ENCODE data around the gene LEFTY1. TPM values are rescaled to one million over a fixed set of nuclear protein-coding genes. Genes with fewer than 3 reads are reported as not detected.
"Not testable (repeated sequence)": the region's sequence is repeated elsewhere in the genome, so short reads cannot be mapped to it uniquely, and the experiment has no call there.

LEFTY1 gene
- polyA plus RNA-seq, 2 donors, result 0.02 to 0.10 TPM

DNA sequence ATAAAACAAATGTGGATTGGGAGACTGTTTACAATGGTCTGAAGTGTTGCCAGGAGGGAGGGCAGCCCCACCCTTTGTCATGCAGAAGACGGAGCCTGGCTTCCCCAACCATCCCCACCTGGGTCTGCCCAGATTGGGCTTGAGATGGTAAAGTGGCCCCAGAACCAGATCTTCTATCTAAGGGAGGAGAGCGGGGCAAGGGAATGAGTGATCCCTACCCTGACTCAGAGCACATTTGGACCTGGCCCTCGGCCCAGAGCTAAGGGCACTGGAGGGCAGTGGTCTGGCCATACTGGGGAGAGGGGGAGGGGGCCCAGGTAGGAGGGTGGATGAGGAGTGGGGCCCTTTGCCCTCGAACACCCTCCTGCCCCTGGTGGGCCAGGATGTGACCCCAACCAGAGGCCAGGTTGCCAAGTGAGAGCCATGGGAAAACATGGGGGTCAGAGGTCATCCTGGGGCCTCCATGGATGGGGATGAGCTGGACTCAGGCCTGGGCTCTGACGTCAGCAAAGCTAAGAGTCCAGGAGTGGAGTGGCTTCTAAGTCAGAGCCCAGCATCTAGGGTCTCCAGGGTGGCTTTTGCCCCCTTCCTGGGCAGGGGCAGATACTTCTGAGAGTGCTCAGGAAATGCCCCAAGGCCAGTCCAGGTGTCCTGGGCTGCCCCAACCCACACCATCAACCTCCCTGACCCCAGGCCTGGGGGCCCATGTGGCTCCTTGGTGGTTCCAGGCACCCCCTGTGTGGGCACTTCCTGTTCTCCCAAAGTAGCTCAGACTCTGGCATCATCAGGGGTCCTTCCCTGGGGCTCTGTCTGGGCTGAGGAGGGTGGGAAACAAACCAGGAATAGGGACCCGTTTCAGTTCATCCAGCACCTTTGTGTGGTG lies 1.6 kb upstream of the LEFTY1 start:
- WGBS, 2 donors, result 55 to 62% methylated on average over 6 of the region's 6 CpGs
- no peaks in the 10 kb centered on the region for H3K4me1 ChIP-seq (ENCODE audit: control insufficient read depth in 2 of 2, insufficient read depth in 2 of 2, low read length in 1 of 2)
- H3K27me3 ChIP-seq (ENCODE audit: control insufficient read depth in 1 of 2, insufficient read depth in 2 of 2, low read length in 2 of 2), result no peaks in the 10 kb centered on the region
- H3K9me3 ChIP-seq (ENCODE audit: control insufficient read depth in 2 of 2, insufficient read depth in 1 of 2, low read depth in 1 of 2, low read length in 1 of 2), result no peaks in the 10 kb centered on the region
- no peak overlapping the region for H3K4me3 ChIP-seq (ENCODE audit: low read depth in 1 of 2, low read length in 2 of 2)
- H3K27ac ChIP-seq (ENCODE audit: low read depth in 2 of 2, low read length in 1 of 2), result no peak overlapping the region
- H3K36me3 ChIP-seq (ENCODE audit: control insufficient read depth in 2 of 2, insufficient read depth in 2 of 2, low read length in 1 of 2), result no peaks in the 10 kb centered on the region

DNA sequence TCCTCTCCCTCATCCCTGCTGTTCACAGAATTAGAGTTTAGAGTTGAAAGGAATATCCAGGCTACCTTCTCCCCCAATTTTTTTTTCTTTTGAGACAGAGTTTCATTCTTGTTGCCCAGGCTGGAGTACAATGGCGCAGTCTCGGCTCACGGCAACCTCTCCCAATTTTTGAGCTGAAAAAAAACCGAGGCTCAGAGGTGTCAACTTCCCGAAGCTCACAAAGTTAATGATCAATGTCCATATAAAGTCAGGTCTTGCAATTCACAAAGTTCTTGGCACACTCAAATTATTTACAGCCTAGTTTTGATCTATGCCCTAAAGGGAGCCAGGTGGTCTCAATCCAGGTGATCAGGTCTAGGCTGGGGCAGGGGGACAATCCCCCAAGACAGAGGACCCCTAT lies 797 bp upstream of the LEFTY1 start:
- no peaks in the 10 kb centered on the region for H3K9me3 ChIP-seq (ENCODE audit: control insufficient read depth in 2 of 2, insufficient read depth in 1 of 2, low read depth in 1 of 2, low read length in 1 of 2)
- no peaks in the 10 kb centered on the region for H3K4me1 ChIP-seq (ENCODE audit: control insufficient read depth in 2 of 2, insufficient read depth in 2 of 2, low read length in 1 of 2)
- H3K4me3 ChIP-seq (ENCODE audit: low read depth in 1 of 2, low read length in 2 of 2), result no peak overlapping the region
- 78 to 91% methylated on average over 5 of the region's 5 CpGs for WGBS, 2 donors
- H3K36me3 ChIP-seq (ENCODE audit: control insufficient read depth in 2 of 2, insufficient read depth in 2 of 2, low read length in 1 of 2), result no peaks in the 10 kb centered on the region
- no peak overlapping the region for H3K27ac ChIP-seq (ENCODE audit: low read depth in 2 of 2, low read length in 1 of 2)
- H3K27me3 ChIP-seq (ENCODE audit: control insufficient read depth in 1 of 2, insufficient read depth in 2 of 2, low read length in 2 of 2), result no peaks in the 10 kb centered on the region

DNA sequence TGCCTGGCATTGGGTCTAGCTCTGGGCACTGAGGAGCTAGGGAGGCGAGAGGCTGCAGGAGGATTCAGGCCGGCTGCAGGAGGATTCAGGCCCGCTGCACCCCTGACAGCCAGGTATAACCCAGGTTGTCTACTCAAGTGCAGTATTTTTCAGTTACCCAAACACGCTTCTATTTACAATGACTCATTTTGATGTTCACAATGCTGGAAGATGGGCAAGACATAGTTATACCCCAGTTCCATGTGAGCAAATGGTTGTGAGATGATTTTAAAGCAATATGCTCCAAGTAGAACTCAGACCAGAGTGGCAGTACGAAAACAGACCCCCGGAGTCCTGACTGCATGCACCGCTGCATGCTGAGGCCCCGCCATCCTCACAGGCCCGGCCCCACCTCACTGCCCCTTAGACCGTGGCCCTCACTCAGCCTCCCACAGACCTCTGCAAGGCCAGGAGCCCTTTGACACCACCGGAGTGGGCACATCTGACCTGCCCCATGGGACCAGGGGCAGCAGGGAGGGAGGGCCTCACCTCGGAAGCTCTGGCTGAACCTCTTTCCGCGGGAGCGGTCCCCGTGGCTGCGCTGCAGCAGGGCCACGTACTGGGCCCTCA lies 553 bp downstream of the LEFTY1 start:
- Histone ChIP-seq H3K27me3 (ENCODE audit: control insufficient read depth in 1 of 2, insufficient read depth in 2 of 2, low read length in 2 of 2) (no peaks in the 10 kb centered on the region), H3K4me1 (ENCODE audit: control insufficient read depth in 2 of 2, insufficient read depth in 2 of 2, low read length in 1 of 2) (no peaks in the 10 kb centered on the region), H3K9me3 (ENCODE audit: control insufficient read depth in 2 of 2, insufficient read depth in 1 of 2, low read depth in 1 of 2, low read length in 1 of 2) (no peaks in the 10 kb centered on the region), H3K36me3 (ENCODE audit: control insufficient read depth in 2 of 2, insufficient read depth in 2 of 2, low read length in 1 of 2) (no peaks in the 10 kb centered on the region), H3K27ac (ENCODE audit: low read depth in 2 of 2, low read length in 1 of 2) (no peak overlapping the region), H3K4me3 (ENCODE audit: low read depth in 1 of 2, low read length in 2 of 2) (no peak overlapping the region)
- WGBS, 2 donors, result 89 to 93% methylated on average over 18 of the region's 18 CpGs

DNA sequence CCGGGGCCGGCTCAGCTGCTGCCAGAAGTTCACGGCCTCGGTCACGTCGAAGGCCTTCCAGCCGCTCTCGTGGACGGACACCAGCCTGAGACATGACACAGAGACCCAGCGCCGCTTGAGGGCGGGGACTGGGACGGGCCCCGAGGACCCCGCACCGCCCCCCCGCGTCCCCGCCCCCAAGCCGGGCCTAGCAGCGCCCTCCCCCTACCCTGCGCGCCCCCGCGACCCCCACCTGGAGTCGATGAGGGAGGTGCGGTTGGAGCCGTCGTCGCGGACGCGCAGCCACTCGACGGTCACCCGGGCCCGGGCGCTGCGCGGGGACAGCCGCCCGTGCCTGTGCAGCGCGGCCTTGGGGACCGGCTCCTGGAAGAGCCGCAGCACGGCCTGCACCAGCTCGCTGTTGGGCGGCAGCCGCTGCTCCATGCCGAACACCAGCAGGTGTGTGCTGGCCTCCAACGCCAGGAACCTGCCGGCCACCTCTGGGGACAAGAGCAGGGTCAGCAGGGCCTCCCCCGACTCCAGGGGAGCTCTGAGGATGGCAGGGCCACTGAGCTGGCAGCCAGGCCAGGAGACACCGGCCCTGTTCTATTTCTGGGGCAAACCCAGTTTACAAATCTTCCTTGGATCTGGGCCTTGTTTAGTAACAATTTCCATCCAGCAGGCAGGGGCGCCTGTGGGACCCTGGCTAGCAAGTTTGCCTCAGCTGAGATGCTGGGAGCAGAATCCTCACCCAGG lies 1.2 kb downstream of the LEFTY1 start:
- not testable (repeated sequence) for H3K27me3 ChIP-seq (ENCODE audit: control insufficient read depth in 1 of 2, insufficient read depth in 2 of 2, low read length in 2 of 2); H3K27ac ChIP-seq (ENCODE audit: low read depth in 2 of 2, low read length in 1 of 2); H3K4me1 ChIP-seq (ENCODE audit: control insufficient read depth in 2 of 2, insufficient read depth in 2 of 2, low read length in 1 of 2); H3K36me3 ChIP-seq (ENCODE audit: control insufficient read depth in 2 of 2, insufficient read depth in 2 of 2, low read length in 1 of 2); H3K4me3 ChIP-seq (ENCODE audit: low read depth in 1 of 2, low read length in 2 of 2); H3K9me3 ChIP-seq (ENCODE audit: control insufficient read depth in 2 of 2, insufficient read depth in 1 of 2, low read depth in 1 of 2, low read length in 1 of 2)
- 37 to 38% methylated on average over 17 to 51 of the region's 56 CpGs for WGBS, 2 donors

DNA sequence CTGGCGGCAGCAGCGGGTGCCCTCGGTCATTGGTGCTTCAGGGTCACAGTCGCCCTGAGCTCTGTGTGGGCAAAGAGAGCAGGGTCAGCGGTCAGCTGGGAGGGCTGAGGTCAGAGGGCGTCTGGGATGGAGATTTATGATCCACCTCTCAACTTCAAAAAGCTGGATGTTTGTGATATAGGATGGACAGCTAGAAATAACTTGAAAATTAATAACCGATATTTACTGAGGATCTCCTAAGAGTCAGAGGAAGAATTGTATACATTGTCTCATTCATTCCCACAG lies 2.0 kb downstream of the LEFTY1 start:
- H3K36me3 ChIP-seq (ENCODE audit: control insufficient read depth in 2 of 2, insufficient read depth in 2 of 2, low read length in 1 of 2), result no peaks in the 10 kb centered on the region
- 94 to 95% methylated on average over 6 to 7 of the region's 7 CpGs for WGBS, 2 donors
- no peaks in the 10 kb centered on the region for H3K4me1 ChIP-seq (ENCODE audit: control insufficient read depth in 2 of 2, insufficient read depth in 2 of 2, low read length in 1 of 2)
- no peaks in the 10 kb centered on the region for H3K27me3 ChIP-seq (ENCODE audit: control insufficient read depth in 1 of 2, insufficient read depth in 2 of 2, low read length in 2 of 2)
- H3K9me3 ChIP-seq (ENCODE audit: control insufficient read depth in 2 of 2, insufficient read depth in 1 of 2, low read depth in 1 of 2, low read length in 1 of 2), result no peaks in the 10 kb centered on the region
- no peak overlapping the region for H3K4me3 ChIP-seq (ENCODE audit: low read depth in 1 of 2, low read length in 2 of 2)
- no peak overlapping the region for H3K27ac ChIP-seq (ENCODE audit: low read depth in 2 of 2, low read length in 1 of 2)

DNA sequence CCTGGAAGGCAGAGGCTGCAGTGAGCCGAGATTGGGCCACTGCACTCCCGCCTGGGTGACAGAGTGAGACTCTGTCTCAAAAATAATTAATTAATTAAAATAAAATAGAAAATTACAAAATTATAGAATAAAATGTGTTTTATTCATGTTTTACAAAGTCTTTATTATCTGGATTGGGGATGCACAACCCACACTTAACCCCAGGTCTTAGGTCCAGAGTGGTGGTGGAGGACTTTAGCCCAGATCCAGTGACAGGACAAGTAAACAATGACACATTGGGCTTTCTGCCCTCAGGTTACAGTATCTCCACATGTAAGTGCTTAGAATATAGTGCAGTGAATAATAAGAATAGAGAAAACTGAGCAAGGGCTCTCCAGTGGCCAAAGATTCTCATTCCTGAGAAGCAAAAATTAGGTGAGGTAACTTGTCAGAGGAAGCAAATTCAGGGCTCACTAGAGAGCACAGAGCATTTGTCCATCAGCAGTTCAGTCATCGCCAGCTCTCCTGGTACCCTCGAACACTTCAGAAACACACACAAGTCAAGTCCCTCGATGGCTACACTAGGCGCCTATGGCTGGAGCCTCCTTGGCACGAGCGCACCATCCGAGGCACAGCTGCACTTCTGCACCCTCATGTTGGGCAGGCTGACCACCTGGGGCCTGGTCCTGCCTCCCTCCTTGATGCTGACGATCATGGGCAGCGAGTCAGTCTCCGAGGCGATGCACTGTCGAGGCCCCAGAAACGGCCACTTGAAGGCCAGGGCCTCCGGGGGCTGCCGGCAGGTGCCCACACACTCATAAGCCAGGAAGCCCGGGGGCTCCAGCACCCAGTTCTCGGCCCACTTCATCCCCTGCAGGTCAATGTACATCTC lies 2.6 kb downstream of the LEFTY1 start:
- Histone ChIP-seq H3K27ac (ENCODE audit: low read depth in 2 of 2, low read length in 1 of 2) (no peak overlapping the region), H3K27me3 (ENCODE audit: control insufficient read depth in 1 of 2, insufficient read depth in 2 of 2, low read length in 2 of 2) (no peaks in the 10 kb centered on the region), H3K36me3 (ENCODE audit: control insufficient read depth in 2 of 2, insufficient read depth in 2 of 2, low read length in 1 of 2) (no peaks in the 10 kb centered on the region), H3K9me3 (ENCODE audit: control insufficient read depth in 2 of 2, insufficient read depth in 1 of 2, low read depth in 1 of 2, low read length in 1 of 2) (no peaks in the 10 kb centered on the region), H3K4me3 (ENCODE audit: low read depth in 1 of 2, low read length in 2 of 2) (no peak overlapping the region), H3K4me1 (ENCODE audit: control insufficient read depth in 2 of 2, insufficient read depth in 2 of 2, low read length in 1 of 2) (peaks cover 0 to under 1% of the 10 kb centered on the region in 2 donors)
- 91 to 93% methylated on average over 19 of the region's 19 CpGs for WGBS, 2 donors

DNA sequence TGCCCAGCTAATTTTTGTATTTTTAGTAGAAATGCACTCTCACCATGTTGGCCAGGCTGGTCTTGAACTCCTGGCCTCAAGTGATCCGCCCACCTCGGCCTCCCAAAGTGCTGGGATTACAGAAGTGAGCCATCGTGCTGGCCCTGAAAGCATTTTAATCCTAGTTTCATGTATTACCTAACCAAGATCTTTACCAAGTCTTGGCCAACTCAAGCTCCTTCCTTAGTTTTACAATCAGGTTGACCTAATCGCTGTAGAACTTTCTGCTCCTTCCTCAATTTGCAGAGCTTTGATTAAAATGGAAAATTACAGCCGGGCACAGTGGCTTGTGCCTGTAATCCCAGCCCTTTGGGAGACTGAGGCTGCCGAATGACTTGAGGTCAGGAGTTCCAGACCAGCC lies 3.6 kb downstream of the LEFTY1 start:
- no peaks in the 10 kb centered on the region for H3K36me3 ChIP-seq (ENCODE audit: control insufficient read depth in 2 of 2, insufficient read depth in 2 of 2, low read length in 1 of 2)
- H3K27me3 ChIP-seq (ENCODE audit: control insufficient read depth in 1 of 2, insufficient read depth in 2 of 2, low read length in 2 of 2), result no peaks in the 10 kb centered on the region
- H3K4me1 ChIP-seq (ENCODE audit: control insufficient read depth in 2 of 2, insufficient read depth in 2 of 2, low read length in 1 of 2), result peaks cover 3 to 7% of the 10 kb centered on the region in 2 donors
- no peak overlapping the region for H3K4me3 ChIP-seq (ENCODE audit: low read depth in 1 of 2, low read length in 2 of 2)
- H3K9me3 ChIP-seq (ENCODE audit: control insufficient read depth in 2 of 2, insufficient read depth in 1 of 2, low read depth in 1 of 2, low read length in 1 of 2), result no peaks in the 10 kb centered on the region
- WGBS, 2 donors, result 93% methylated on average over 6 of the region's 6 CpGs
- H3K27ac ChIP-seq (ENCODE audit: low read depth in 2 of 2, low read length in 1 of 2), result no peak overlapping the region

DNA sequence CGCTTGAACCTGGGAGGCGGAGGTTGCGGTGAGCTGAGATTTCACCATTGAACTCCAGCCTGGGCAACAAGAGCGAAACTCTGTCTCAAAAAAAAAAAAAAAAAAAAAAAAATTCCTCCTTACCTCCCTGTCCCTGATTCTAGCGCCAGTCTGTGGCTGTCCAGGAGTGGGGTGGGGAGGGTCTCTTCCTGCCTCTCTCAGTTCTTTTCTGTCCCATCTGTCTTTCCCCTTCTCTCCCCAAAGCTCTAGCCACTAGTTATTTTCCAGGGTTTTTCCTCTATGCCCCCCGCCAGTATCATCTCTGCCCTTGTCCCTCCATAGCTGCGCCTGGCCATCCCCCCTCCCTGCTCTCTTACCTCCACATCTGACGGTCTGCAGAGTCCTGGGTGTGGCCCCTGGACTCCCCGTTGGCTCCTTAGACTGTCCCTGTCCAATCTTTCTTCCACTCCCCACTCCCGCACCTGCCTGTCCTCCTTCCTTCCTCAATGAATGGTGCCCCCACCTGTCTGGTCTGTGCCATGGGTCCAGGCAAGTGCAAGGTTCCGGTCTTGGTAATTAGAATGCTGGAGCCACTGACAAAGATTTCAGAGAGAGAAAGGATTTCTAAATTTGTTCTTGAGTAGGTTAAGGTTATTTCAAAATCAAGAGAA lies 5.2 kb downstream of the LEFTY1 start:
- WGBS, 2 donors, result 80 to 88% methylated on average over 10 of the region's 11 CpGs
- Histone ChIP-seq H3K4me3 (ENCODE audit: low read depth in 1 of 2, low read length in 2 of 2) (no peak overlapping the region), H3K9me3 (ENCODE audit: control insufficient read depth in 2 of 2, insufficient read depth in 1 of 2, low read depth in 1 of 2, low read length in 1 of 2) (no peaks in the 10 kb centered on the region), H3K27ac (ENCODE audit: low read depth in 2 of 2, low read length in 1 of 2) (no peak overlapping the region), H3K4me1 (ENCODE audit: control insufficient read depth in 2 of 2, insufficient read depth in 2 of 2, low read length in 1 of 2) (peaks cover 6 to 19% of the 10 kb centered on the region in 2 donors), H3K27me3 (ENCODE audit: control insufficient read depth in 1 of 2, insufficient read depth in 2 of 2, low read length in 2 of 2) (no peaks in the 10 kb centered on the region), H3K36me3 (ENCODE audit: control insufficient read depth in 2 of 2, insufficient read depth in 2 of 2, low read length in 1 of 2) (peaks cover 0 to 2% of the 10 kb centered on the region in 2 donors)

All from esophagus (tissue), 2 donors.